DMS53 treated with DMSO at 0.1 percent for 48 hours (cell line): ENCODE results near the gene CCNK.

Experiments used
- DNase-seq: peaks from one replicate; lab custom pipeline; 2025; ENCODE audit not compliant: unreplicated experiment; lab: John Stamatoyannopoulos, UW

Gene CCNK

GRCh38 chr14:99505089-99505488 is 23.9 kb downstream of the CCNK start:
- no peak for DNase-seq

GRCh38 chr14:99506276-99506675 is 25.1 kb downstream of the CCNK start:
- no peak for DNase-seq

- DNase-seq: no peak
Measured at GRCh38 chr14:99507860-99508640, 26.8 kb downstream of the CCNK start.

GRCh38 chr14:99508896-99509629 is 27.9 kb downstream of the CCNK start:
- DNase-seq: no peak

- no peak for DNase-seq
Measured at GRCh38 chr14:99509871-99510555, 28.8 kb downstream of the CCNK start.

- DNase-seq: no peak
Measured at GRCh38 chr14:99510556-99511139, 29.4 kb downstream of the CCNK start.

GRCh38 chr14:99511421-99512109 is 30.4 kb downstream of the CCNK start:
- DNase-seq: no peak

GRCh38 chr14:99512110-99512449 is 30.9 kb downstream of the CCNK start:
- no peak for DNase-seq

- no peak for DNase-seq
Measured at GRCh38 chr14:99512571-99513182, 31.5 kb downstream of the CCNK start.

- DNase-seq: no peak
Measured at GRCh38 chr14:99513183-99513694, 32.0 kb downstream of the CCNK start.

GRCh38 chr14:99513946-99514551 is 32.8 kb downstream of the CCNK start:
- no peak for DNase-seq

GRCh38 chr14:99514552-99515300 is 33.5 kb downstream of the CCNK start:
- DNase-seq: no peak

GRCh38 chr14:99515301-99516155 is 34.3 kb downstream of the CCNK start:
- no peak for DNase-seq

- no peak for DNase-seq
Measured at GRCh38 chr14:99516156-99516870, 35.1 kb downstream of the CCNK start.

GRCh38 chr14:99516871-99517642 is 35.8 kb downstream of the CCNK start:
- no peak for DNase-seq

- DNase-seq: no peak
Measured at GRCh38 chr14:99517643-99518381, 36.6 kb downstream of the CCNK start.
